SK-N-MC (cell line): ENCODE results near the gene LEFTY2.

Source experiments
- EZH2 ChIP-seq: fragments of 200-600 bp; sonication (generic); IDR thresholded peaks from one replicate; pipeline ENCODE4 v1.6.1; 2017; ENCODE audit warnings: antibody characterized with exemption
- POLR2AphosphoS5 ChIP-seq: IDR thresholded peaks from 2 replicates; pipeline ENCODE4 v1.6.1; 2012; ENCODE audit warnings: mild to moderate bottlenecking, low read depth, low read length, borderline replicate concordance

GRCh38 chr1:225914947-225915346 is 26.1 kb downstream of the LEFTY2 start:
- TF ChIP-seq POLR2AphosphoS5 = no peak
- no peak for TF ChIP-seq EZH2
